AG04450 (cell line): ENCODE data around the gene KRT34. TPM values are rescaled to one million over a fixed set of nuclear protein-coding genes. Genes with fewer than 3 reads are reported as not detected.

Experiments used
- CTCF ChIA-PET: fragments of 300-600, 350-600 bp; formaldehyde crosslinking; extraction: SDS; loops from one replicate; lab custom pipeline; 2022; ENCODE audit warnings: antibody characterized with exemption, inconsistent platforms; lab: Charles Lee
- POLR2A ChIA-PET: fragments of 350-600 bp; formaldehyde crosslinking; extraction: SDS; loops from one replicate; lab custom pipeline; 2021; ENCODE audit warnings: antibody characterized with exemption, inconsistent platforms; lab: Yijun Ruan, JAX
- DNase-seq: peaks from one replicate; pipeline ENCODE4 v3.0.0-alpha.2; 2011; ENCODE audit warnings: low read depth, low spot score
- H3K27ac ChIP-seq: one replicate; pipeline ENCODE4 v1.5.1; 2012; ENCODE audit warnings: low read depth, low read length, control low read depth
- H3K27me3 ChIP-seq: one replicate; pipeline ENCODE4 v1.6.0; 2012; ENCODE audit warnings: low read length; ENCODE audit not compliant: control insufficient read depth, insufficient read depth
- H3K4me3 ChIP-seq: 2 replicates; pipeline ENCODE4 v1.5.1; 2011; ENCODE audit warnings: mild to moderate bottlenecking, low read depth, low read length, control low read depth
- H3K9me3 ChIP-seq: 2 replicates; pipeline ENCODE4 v1.5.1; 2012; ENCODE audit warnings: low read length; ENCODE audit not compliant: control insufficient read depth, insufficient read depth
- CTCF ChIP-seq: IDR thresholded peaks from 2 replicates; pipeline ENCODE4 v1.5.1; 2011; ENCODE audit warnings: low read depth, low read length, control low read depth, inconsistent platforms
- polyA plus RNA-seq: library from polyadenylated mRNA; depleted of rRNA; stranded (reverse); fragments of >200 nt; gene quantifications from 2 replicates; pipeline ENCODE4 v1.2.3, GENCODE V29; 2011

KRT34 gene
- polyA plus RNA-seq, 1 experiment: 0.27 TPM

DNA sequence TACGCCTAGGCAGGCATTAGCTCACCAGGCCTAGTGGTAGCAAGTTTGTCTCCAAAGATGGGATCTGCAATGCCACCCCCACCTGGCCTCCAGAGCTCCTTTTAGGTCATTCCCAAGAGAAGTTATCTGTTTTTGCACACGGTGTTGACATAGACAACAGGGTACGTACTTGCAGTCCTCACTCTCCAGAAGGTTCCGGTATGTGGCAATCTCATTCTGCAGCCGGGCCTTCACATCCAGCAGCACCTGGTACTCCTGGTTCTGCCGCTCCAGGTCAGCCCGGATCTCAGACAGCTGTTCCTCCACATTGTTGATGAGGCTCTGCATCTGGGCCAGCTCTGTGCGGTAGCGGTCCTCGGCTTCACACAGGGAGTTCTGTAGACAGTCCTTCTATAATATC lies 25.1 kb upstream of the KRT34 start:
- Histone ChIP-seq H3K9me3 (peaks cover 3% of the 10 kb centered on the region; the same call in 1 of the 2 replicates), H3K27ac (no peak overlapping the region), H3K4me3 (no peak overlapping the region), H3K27me3 (no peaks in the 10 kb centered on the region)
- ChIA-PET POLR2A (no interaction called here), CTCF (interaction anchor here (1.6 kb wide), 1 partner anchor 11 kb away, joined by 4 read pairs; no protein-coding TSS in a partner anchor)
- no peak for TF ChIP-seq CTCF
- no peak for DNase-seq

DNA sequence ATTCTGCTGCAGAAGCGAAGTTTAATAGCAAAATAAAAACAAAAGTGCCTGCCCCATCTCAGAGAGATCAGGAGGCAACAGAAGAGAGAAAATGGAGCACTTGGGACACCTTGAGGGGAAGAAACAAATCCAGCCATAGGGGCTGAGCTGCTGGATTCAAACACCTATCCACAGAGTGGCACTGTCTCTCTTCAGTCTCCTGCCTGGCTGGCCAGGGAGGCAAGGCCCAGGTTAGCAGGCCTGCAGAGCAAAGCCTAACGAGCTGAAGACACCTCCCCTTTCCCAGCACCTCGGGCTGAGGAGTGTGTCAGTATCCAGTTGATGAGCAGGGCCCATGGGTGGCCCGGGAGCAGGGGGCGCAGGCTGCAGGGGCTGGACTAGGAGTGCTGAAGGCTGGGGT lies 24.1 kb upstream of the KRT34 start:
- Histone ChIP-seq H3K27me3 (no peaks in the 10 kb centered on the region), H3K9me3 (no peaks in the 10 kb centered on the region), H3K27ac (no peak overlapping the region), H3K4me3 (no peak overlapping the region)
- TF ChIP-seq CTCF: no peak
- DNase-seq: no peak
- POLR2A ChIA-PET: no interaction called here
- CTCF ChIA-PET: interaction anchor here (3.6 kb wide), 1 partner anchor 143 kb away, joined by 19 read pairs; no protein-coding TSS in a partner anchor

GRCh38 chr17:41404024-41404671 lies 22.0 kb upstream of the KRT34 start:
- H3K4me3 ChIP-seq: no peak overlapping the region
- H3K27ac ChIP-seq: peak overlapping the region; percentile 59
- POLR2A ChIA-PET: interaction anchor here (0.9 to 2.7 kb wide), 2 partner anchors 12 to 284 kb away, joined by 3 to 9 read pairs; partner anchors contain the start of gene EIF1
- H3K27me3 ChIP-seq: no peaks in the 10 kb centered on the region
- peak; percentile 69 for DNase-seq
- CTCF ChIA-PET: interaction anchor here (0.6 to 3.6 kb wide), 4 partner anchors 10 to 175 kb away, joined by 3 to 19 read pairs (median 4); no protein-coding TSS in a partner anchor
- no peaks in the 10 kb centered on the region for H3K9me3 ChIP-seq
- TF ChIP-seq CTCF: no peak

DNA sequence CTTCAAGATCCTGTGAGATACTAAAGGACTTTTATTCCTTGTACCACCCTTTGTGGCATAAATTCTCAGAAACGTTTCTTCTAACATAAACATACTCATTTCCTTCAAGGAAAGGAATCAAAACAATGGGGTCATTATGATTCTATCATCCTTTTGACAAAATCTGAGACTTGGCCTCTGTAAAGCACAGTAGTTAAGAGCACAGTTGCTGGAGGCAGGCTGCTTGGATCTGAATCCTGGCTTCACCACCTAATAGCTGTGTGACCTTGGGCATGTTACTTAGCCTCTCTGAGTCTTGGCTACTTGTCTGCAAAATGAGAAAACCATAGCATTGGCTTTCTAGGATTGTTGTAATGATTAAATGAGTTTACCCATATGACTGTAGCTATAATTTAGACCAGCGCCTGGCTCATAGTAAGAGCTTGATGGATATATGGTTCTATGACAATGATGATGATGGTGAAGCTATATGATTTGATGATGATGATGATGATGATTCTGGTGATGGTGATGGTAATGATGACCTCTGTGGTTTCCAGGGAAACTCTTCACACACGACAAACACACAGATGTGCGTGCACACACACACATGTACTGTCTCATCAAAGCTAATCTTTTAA lies 21.4 kb upstream of the KRT34 start:
- no peak for DNase-seq
- ChIA-PET POLR2A (interaction anchor here (0.6 to 2.7 kb wide), 3 partner anchors 12 to 318 kb away, joined by 3 to 9 read pairs (median 3); partner anchors contain the start of gene EIF1), CTCF (interaction anchor here (0.6 to 3.6 kb wide), 4 partner anchors 9 to 145 kb away, joined by 3 to 19 read pairs (median 3); no protein-coding TSS in a partner anchor)
- TF ChIP-seq CTCF: no peak
- Histone ChIP-seq H3K9me3 (no peaks in the 10 kb centered on the region), H3K27ac (no peak overlapping the region), H3K27me3 (no peaks in the 10 kb centered on the region), H3K4me3 (no peak overlapping the region)

- H3K9me3 ChIP-seq: no peaks in the 10 kb centered on the region
- DNase-seq: no peak
- no peak overlapping the region for H3K4me3 ChIP-seq
- TF ChIP-seq CTCF: no peak
- CTCF ChIA-PET: no interaction called here
- no peak overlapping the region for H3K27ac ChIP-seq
- H3K27me3 ChIP-seq: no peaks in the 10 kb centered on the region
- POLR2A ChIA-PET: no interaction called here
These were observed 20.1 kb upstream of the KRT34 start for GRCh38 chr17:41402161-41402560.
